HG02623 (cell line): Measurements from ENCODE around the gene GNB1.

Source experiments
- ATAC-seq: cut with Tn5 transposase; IDR thresholded peaks from one replicate; pipeline ENCODE4 v1.9.1; 2021; ENCODE audit warnings: moderate library complexity; ENCODE audit not compliant: unreplicated experiment

GNB1 gene

DNA sequence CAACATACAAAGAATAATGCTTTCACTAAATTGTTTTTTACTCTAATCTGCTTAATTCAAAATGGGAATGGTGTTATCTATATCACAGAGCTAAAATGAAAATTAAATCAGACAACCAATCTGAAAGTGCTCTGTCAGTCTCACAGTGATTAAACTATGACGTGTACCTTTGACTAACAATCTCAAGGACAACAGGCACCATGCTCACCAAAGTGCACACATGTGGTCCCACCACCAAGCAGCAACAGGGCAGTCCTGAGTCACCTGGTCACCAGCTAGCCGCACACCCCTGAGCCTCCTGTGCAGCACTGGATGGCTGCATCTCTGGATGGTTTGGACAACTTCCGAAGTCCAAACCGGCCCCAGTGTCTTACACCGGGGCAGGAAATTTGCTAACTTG lies 58.1 kb downstream of the GNB1 start:
- ATAC-seq: no peak

DNA sequence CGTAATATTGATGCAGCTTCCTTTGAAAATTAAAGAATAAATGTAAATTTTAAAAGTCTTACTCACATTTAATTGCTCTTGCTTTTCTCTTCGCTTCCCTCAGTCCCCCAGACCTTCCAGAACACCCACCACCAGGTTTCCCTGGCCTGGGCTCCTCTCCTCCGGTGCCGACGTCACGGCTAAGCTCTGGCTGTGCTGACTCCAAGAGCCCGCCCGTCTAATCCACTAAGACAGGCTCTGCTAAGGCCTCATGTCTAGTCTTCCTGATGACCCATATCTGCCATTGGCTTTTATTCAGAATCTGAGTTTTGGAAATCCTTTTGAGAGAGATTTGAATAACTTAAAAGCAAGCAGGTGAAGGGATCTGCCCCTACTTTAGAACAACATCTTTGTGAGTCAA lies 58.7 kb downstream of the GNB1 start:
- ATAC-seq: no peak

DNA sequence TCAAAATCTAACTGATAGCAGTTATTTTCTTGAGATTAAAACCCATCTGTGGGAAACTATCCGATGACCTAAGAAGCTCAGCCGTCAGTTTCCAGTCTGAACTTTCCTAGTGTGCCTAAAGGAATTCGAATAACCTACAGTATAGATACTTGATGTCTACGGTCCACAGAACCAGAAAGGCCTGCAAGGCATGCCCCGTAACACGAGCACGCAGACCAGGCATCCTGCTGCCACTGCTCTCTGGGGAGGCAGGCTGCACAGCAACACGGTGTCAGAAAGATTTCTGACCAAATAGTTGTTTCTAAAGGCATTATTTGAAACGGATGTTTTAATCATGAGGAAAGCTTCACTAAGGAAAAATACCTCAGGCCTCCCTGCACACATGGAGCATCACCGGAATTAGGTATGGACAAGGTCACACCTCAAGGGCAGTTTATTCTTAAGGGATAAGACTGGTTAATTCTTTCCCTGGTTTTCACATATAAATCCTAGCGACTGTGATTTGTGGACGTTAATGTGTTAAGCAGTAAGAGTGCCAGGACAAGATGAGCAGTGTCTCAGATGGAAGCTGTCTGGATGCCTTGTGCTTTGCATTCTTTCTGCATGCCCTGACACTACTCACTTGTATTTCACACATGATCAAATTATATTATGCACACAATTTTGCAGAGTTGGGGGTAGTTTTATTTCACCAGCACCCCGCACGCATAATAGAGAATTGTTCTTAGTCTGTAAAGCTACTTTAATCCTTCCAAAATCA lies 63.6 kb downstream of the GNB1 start:
- no peak for ATAC-seq

DNA sequence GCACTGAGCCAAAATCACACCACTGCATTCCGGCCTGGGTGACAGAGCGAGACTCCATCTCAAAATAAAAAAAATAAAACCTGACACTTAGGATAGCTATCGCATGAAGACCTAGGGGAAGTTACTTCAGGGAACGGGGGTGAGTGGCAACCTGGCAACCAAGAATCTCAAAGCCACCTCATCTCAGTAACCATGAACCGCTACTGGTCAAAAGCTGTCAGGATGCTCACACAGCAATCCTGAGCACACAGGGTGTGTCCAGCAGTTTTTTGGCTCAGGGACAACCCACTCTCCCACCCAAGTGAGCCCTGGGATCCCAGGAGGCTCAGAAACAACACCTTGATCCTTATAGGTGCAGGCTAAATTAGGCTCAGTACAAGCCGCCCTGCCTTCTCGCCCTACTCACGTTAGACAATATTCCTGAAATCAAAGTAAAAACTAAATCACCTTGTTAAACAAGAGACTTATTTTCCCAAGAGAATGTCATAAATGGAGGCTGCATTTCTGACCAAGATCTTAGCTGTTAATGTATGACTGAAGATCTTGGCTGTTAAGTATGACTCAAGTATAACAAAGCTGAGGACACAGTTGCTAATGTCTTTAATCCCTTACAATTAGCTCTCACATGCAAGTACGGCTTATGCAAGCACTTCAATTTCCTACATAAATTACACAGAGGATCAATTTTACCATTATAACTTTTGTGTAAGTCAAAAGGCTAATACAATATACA lies 64.4 kb downstream of the GNB1 start:
- no peak for ATAC-seq

DNA sequence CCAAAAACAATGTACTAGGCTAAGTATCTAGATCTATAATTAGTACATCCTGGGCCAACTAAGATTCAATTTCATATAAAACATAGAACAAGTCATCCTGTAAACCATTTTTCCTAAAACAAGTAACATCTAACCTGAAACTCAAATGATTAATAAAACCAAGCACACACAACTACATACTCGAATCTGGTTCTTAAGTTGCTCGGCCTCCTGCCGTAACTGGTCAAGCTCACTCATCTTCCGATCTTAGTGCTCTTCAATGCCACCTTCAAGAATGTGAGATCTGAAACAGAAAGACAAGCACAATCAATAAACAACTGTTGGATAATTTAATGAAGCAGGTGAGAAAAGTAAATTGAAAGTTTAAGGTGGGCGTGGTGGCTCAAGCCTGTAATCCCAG lies 65.7 kb downstream of the GNB1 start:
- no peak for ATAC-seq

DNA sequence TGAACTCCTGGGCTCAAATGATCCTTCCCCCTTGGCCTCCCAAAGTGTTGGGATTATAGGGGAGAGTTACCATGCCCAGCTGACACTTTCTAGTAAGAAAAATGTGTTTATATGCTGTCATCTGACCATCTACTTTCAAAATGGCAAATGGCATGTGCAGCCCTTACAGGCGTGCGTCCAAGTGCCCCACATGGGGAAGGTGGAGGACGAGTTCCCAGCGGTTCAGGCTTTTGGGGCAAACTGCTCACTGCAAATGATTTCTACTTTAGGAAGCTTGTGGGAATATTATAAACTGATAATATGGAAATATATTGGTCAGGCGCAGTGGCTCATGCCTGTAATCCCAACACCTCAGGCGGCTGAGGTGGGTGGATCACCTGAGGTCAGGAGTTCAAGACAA lies 71.1 kb downstream of the GNB1 start:
- no peak for ATAC-seq

DNA sequence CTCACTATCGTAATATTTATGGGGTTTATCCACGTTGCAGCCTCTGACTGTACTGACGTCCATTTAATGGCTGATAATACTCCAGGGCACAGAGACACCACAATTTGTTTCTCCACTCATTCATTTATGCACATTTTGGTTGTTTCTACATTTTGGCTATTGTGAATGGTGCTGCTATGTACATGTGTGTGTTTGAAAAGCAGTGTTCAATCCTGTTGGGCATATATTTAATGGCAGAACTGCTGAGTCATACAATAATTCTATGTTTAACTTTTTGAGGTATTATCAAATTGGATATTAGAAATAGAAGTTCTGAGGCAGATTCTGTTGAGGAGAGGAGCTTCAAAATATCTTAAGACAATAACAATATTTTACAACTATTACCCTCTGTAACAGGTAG lies 73.7 kb downstream of the GNB1 start:
- ATAC-seq: no peak

DNA sequence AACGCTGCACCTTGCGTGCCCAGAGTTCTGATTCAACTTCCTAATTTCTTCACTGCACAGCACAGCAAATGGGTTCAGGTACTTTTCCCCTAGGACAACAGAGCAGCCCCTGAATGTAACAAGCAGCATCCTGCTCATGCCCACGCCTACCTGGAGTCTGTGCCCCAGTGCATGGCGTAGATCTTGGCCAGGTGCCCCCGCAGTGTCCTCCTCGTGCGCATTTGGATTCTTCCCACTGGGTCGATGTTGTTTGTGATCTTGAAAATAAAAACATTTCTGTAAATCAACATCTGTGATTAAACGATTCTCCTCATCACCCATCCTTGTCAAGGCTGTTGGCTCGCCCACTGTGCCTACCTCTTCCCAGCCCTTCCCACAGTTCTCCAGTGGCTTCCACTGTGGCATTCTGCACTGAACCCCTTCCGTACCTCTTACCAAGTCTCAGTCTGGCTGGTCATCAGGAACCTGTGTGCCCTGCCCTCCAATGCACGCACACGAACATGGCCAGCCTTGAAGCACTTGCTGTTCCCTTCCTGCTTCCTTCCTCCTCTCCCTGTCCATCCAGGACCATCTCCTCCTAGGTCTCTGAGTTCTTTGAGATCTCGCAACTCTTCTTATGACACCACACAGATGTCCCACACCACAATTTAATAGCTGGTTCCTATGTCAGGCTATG lies 75.1 kb downstream of the GNB1 start:
- ATAC-seq: no peak

DNA sequence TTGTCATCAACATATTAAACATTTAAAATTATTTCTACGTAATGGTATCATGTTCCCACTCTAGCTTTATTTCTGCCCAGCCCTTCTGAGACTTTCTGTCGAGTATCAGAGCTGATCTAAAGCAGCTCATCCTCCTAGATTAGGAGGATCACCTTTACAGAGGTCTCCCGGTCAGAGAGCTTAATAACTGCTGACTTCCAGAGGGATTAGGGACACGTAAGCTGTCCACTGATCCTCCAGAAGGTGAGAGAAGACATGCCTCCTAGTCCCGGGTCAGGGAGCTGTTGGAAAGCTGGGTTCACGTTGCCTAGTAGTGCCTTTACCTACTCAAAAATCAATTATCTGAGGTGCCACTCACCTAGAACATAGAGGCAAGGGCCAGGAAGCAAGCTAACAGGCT lies 81.4 kb downstream of the GNB1 start:
- no peak for ATAC-seq

DNA sequence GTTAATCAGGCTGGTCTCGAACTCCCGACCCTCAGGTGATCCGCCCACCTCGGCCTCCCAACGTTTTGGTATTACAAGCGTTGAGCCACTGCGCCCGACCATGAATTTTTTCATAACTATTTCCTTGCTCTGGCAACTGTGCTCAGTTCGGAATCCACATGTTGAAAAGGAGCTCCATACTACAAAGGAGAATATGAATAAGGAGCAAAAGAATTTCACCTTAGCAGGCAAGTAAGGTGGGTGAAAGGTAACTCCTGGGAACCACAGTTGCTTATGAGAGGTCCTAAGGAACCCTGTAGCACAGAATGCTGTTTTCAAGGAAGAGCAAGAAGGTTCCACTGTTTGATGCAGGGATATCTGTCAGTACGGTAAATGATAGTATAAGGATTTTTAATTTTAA lies 82.7 kb downstream of the GNB1 start:
- no peak for ATAC-seq

DNA sequence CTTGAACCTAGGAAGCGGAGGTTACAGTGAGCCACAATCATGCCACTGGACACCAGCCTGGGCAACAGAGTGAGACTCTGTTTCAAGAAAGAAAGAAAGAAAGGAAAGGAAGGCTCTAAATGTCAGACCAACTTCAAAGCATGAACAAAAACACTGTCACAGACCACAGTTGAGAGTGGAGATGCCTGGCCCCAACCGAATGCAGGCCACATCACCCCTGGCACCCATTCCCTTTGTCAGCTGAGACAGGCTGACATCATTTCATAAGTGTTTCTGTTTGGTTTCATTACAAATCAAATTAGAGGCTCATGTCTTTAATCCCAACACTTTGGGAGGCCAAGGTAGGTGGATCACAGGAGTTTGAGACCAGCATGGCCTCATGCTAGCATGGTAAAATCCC lies 84.0 kb downstream of the GNB1 start:
- ATAC-seq: no peak

DNA sequence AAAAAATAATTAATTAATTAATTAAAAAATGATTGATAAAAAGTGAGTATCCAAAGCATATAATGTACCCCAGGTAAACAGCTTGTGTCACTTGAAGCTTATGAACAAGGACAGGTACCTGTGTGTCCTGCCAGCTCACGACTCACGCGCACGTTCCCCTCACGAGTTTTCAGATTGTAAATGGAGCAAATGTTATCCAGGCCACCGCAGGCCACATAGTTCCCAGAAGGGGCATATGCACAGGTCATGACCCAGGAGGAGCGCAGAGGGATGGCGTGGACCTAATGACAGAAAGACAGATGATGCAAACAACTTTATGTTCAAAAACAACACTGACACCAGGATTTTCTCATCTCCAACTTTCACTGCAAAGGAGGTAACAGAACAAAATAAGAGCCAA lies 86.6 kb downstream of the GNB1 start:
- no peak for ATAC-seq

DNA sequence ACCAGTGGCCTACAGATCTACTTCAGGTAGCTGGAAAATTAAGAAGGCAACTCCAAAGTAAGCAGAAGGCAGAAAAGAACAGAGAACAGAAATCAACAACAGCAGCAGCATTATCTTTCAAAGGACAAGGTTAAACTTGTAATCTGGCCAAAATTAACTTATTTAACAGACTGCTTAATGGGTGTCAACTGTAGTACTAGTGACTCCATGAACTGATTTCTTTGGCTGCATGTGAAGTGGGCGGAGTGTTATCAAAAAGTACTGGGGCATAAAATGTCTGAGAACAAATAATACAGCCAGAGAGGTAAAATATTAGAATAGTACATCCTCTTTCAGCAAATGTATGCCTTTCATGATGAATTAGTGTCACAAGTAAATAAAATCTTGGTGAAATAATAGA lies 88.0 kb downstream of the GNB1 start:
- no peak for ATAC-seq

DNA sequence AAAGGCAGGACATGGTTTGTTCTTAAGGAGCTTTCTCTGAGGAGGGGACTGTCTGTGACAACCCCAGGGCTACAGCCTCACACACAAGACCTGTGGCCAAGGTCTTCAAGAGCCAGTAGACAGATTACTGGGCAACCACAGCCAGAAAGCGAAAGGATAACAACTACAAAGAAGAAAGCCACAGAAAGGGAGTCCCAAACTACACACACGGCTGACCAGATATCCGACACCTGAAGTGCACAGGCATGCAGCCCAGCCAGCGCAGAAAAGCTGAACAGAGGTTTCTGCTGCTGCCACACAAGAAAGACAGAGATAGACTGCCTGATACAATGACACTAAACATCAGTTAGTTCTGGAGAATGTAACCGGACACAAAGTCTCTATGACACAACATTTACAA lies 91.2 kb downstream of the GNB1 start:
- no peak for ATAC-seq

DNA sequence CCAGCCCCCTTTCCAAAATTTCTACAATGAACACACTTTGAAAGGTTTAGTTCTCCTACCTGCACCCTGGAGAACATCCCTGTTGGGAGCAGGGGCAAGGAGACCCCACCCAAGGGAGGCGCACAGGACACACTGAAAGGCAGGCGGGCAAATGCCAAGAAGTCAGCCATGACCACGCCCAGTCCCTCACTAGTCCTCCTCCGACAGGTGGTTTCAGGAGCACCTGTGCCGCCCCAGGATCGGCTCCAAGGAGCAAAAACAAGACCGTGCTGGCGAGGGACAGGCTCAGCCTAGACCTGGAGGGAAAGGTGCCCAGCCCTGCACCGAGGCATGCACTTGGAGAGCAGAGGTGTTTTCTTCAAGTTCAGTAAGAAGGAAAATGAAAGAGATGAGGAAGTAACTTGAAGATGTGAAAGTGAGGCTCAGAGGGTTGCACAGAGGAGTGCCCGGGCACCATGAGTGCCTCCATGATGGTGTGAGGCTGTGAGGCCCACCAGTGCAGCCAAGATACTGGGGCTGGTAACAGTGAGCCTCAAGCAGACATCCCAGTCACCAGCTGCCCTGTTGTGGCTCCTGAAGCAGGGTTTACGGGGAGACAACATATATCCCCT lies 93.1 kb downstream of the GNB1 start:
- ATAC-seq: no peak

DNA sequence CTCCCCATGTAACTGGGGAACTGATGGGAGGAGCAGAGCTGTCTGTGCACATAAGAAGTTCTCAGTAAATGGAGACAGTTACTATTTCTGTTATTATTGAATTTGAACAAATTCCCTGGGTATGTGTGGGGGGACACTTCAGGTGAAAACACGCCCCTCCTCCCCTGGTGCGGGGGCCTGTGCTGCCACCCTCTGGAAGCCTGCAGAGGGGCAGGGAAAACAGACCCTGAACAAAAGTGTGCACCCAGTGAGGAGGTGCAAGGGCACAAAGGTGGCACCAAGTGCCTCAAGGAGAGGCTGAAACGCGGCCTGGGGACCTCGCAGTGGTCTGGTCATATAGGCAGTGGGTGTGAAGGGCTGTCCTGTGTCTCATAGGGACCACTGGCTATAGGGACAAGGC lies 94.4 kb downstream of the GNB1 start:
- ATAC-seq: no peak

DNA sequence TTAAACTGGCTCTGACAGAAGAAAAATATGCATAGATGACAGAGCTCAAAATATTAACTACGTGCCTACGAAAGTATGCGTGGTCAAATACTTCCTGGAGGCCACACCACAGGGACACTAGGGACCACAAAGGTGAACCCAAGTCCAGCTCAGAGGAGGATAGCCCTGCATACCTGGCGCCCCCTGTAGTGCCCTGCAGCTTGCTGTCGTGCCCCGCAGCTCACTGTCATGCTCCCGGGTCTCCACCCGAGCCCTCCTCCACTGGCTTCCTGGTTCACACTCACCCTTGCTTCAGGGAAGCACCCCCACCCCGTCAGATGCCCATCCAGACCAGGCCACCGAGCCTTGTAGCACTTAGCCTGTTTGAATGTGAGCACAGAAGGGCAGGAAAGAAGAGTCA lies 95.9 kb downstream of the GNB1 start:
- no peak for ATAC-seq

DNA sequence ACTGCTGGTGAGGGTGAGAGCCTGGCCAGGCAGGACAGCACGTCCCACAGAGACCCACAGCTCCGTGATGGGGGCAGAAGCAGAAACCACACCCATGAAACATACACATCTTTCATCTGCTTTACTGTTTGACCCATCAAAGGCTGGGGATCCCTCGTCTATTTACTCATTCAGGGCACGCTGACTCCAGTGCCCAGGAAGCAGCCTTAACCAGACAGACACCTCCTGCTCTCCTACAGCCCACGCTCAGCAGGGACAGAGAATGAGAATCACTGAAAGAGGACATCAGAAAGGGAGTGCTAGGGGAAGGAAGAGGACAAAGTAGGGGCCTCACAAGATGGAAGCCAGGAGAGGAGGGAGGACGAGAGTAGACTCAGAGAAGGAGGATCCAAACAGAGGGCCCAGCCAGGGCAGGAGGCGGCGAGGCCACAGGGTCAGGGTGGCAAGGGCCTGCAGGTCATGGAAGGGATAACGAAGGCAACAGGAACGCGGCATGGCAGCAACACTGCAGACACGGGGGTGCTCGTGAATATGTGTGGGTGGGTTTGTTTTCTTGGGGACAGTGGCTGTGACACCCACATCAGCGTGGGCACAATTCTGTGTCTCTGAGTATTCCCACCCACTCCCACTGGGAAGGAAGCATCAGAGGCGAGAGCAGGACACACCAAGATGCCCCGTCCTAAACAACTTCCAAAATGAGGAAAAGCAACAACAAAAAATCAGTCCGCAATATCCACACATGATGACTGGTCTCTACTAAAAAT lies 97.2 kb downstream of the GNB1 start:
- no peak for ATAC-seq

DNA sequence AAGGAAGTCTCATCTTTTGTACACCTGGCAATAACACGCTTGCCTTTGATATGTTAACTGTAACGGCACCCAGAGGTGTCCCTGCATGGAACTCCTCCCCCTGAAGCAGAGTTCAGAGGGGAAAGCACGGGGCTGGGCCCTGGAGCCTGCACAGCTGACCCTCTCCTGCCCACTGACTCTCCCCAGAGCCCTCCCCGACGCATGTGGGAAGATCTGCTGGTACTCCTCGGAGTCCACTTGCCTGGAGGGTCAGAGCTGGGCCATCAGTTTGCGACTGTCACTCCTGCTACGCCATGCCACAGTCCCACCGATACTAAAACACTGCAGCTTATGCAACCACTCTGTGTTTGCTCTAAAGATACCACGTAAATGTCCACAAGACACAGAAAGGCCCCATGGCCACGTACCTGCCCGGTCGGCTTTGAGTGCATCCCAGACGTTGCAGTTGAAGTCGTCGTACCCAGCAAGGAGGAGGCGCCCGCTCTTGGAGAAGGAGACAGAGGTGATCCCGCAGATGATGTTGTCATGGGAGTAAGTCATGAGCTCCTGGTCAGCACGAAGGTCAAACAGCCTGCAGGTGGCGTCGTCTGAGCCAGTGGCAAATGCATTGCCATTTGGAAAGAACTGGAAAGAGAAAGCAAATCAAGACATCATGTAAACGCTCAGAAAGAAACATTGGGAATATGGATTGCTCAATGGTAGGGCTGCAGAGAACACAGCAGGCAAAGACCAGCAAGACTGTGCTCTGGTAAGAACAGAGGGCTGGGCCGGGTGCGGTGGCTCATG lies 102.0 kb downstream of the GNB1 start:
- no peak for ATAC-seq

DNA sequence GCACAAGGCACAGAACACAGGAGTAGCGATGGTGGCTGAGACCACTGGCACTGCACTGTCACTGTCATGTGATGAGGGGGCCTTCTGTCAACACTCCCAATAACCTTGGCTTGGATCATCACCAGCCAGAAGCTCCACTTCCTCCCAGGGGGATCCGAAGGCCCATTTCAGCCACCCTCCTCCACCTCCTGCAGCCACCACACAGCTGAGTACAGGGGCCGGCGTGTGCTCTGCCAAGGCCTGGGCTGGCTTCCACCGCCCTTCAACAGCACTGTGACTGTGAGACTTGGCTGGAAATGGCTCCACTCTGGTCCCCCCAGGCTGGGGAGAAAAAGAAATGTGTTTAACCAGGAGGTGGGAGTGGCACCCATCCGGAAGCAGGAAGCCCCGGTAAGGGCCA lies 102.8 kb downstream of the GNB1 start:
- ATAC-seq: no peak
